Glomerular visceral epithelial cell (primary cell): ENCODE measurements around the gene FRMD3.
A peak's percentile ranks its signal among the peaks of the same experiment; 100 is the strongest.

Experiments used
- DNase-seq: peaks from one replicate; pipeline ENCODE4 v3.0.0-alpha.2; 2016; ENCODE audit errors: extremely low spot score

FRMD3 gene

GRCh38 chr9:83473488-83473971 lies 64.7 kb downstream of the FRMD3 start:
- DNase-seq: peak; percentile 31

GRCh38 chr9:83472764-83473163 lies 65.4 kb downstream of the FRMD3 start:
- no peak for DNase-seq

GRCh38 chr9:83472221-83472665 lies 66.0 kb downstream of the FRMD3 start:
- DNase-seq: peak; percentile 40

- no peak for DNase-seq
Observed at GRCh38 chr9:83471241-83471640, 67.0 kb downstream of the FRMD3 start.

- DNase-seq: no peak
Observed at GRCh38 chr9:83469722-83470121, 68.5 kb downstream of the FRMD3 start.

- no peak for DNase-seq
Observed at GRCh38 chr9:83468821-83469220, 69.4 kb downstream of the FRMD3 start.

GRCh38 chr9:83466877-83467276 lies 71.3 kb downstream of the FRMD3 start:
- DNase-seq: no peak

GRCh38 chr9:83466351-83466750 lies 71.8 kb downstream of the FRMD3 start:
- DNase-seq: no peak

GRCh38 chr9:83459830-83460229 lies 78.4 kb downstream of the FRMD3 start:
- no peak for DNase-seq

- no peak for DNase-seq
Observed at GRCh38 chr9:83458530-83458929, 79.7 kb downstream of the FRMD3 start.

GRCh38 chr9:83457005-83457404 lies 81.2 kb downstream of the FRMD3 start:
- no peak for DNase-seq

GRCh38 chr9:83456226-83456625 lies 82.0 kb downstream of the FRMD3 start:
- DNase-seq: no peak

- DNase-seq: no peak
Observed at GRCh38 chr9:83454076-83454475, 84.1 kb downstream of the FRMD3 start.

GRCh38 chr9:83451308-83451707 lies 86.9 kb downstream of the FRMD3 start:
- no peak for DNase-seq

GRCh38 chr9:83449983-83450382 lies 88.2 kb downstream of the FRMD3 start:
- no peak for DNase-seq

GRCh38 chr9:83449166-83449565 lies 89.0 kb downstream of the FRMD3 start:
- DNase-seq: no peak

- DNase-seq: no peak
Observed at GRCh38 chr9:83448626-83449025, 89.6 kb downstream of the FRMD3 start.

- no peak for DNase-seq
Observed at GRCh38 chr9:83447351-83447750, 90.8 kb downstream of the FRMD3 start.

- no peak for DNase-seq
Observed at GRCh38 chr9:83445703-83446265, 92.4 kb downstream of the FRMD3 start.

GRCh38 chr9:83444110-83444509 lies 94.1 kb downstream of the FRMD3 start:
- DNase-seq: no peak

GRCh38 chr9:83441390-83441789 lies 96.8 kb downstream of the FRMD3 start:
- no peak for DNase-seq

- no peak for DNase-seq
Observed at GRCh38 chr9:83440641-83441040, 97.6 kb downstream of the FRMD3 start.

- DNase-seq: no peak
Observed at GRCh38 chr9:83435301-83435700, 102.9 kb downstream of the FRMD3 start.

GRCh38 chr9:83434254-83434653 lies 103.9 kb downstream of the FRMD3 start:
- DNase-seq: no peak
